Activated T-cell treated with anti-CD3 and anti-CD28 coated beads for 1 hour (primary cell): ENCODE measurements around the gene DNAH1.
A peak's percentile ranks its signal among the peaks of the same experiment; 100 is the strongest.

Experiments
- DNase-seq: peaks from one replicate; pipeline ENCODE4 v3.0.0-alpha.2; 2020; ENCODE audit warnings: low read depth

Gene DNAH1

GRCh38 chr3:52435246-52436101 lies 119.4 kb downstream of the DNAH1 start:
- no peak for DNase-seq

GRCh38 chr3:52436500-52437149 lies 120.5 kb downstream of the DNAH1 start:
- no peak for DNase-seq

- no peak for DNase-seq
Observed at GRCh38 chr3:52437326-52438103, 121.4 kb downstream of the DNAH1 start.

GRCh38 chr3:52438104-52438376 lies 121.9 kb downstream of the DNAH1 start:
- no peak for DNase-seq

- DNase-seq, result no peak
Observed at GRCh38 chr3:52438579-52439425, 122.7 kb downstream of the DNAH1 start.

GRCh38 chr3:52439426-52440248 lies 123.5 kb downstream of the DNAH1 start:
- DNase-seq, result no peak

- no peak for DNase-seq
Observed at GRCh38 chr3:52440249-52440551, 124.1 kb downstream of the DNAH1 start.

- no peak for DNase-seq
Observed at GRCh38 chr3:52440671-52441070, 124.6 kb downstream of the DNAH1 start.

GRCh38 chr3:52441091-52441771 lies 125.1 kb downstream of the DNAH1 start:
- DNase-seq, result no peak

GRCh38 chr3:52441772-52442332 lies 125.7 kb downstream of the DNAH1 start:
- DNase-seq, result no peak

- no peak for DNase-seq
Observed at GRCh38 chr3:52442409-52443267, 126.5 kb downstream of the DNAH1 start.

- no peak for DNase-seq
Observed at GRCh38 chr3:52443268-52443610, 127.1 kb downstream of the DNAH1 start.

- no peak for DNase-seq
Observed at GRCh38 chr3:52443791-52444687, 127.9 kb downstream of the DNAH1 start.

- DNase-seq, result peak; percentile 60
Observed at GRCh38 chr3:52444860-52445793, 129.0 kb downstream of the DNAH1 start, which contains the start of gene SEMA3G. Gene SEMA3G (minus strand): TSS chr3:52445103. CDS start chr3:52445027, 76 bp downstream.

GRCh38 chr3:52446042-52446441 lies 129.9 kb downstream of the DNAH1 start:
- no peak for DNase-seq

GRCh38 chr3:52446631-52447511 lies 130.8 kb downstream of the DNAH1 start:
- peak; percentile 62 for DNase-seq
